Esophagus squamous epithelium (tissue), 5 donors: ENCODE data around the gene RPH3AL. TPM values are rescaled to one million over a fixed set of nuclear protein-coding genes. Genes with fewer than 3 reads are reported as not detected.
"Not testable (repeated sequence)": the region's sequence is repeated elsewhere in the genome, so short reads cannot be mapped to it uniquely, and the experiment has no call there.

Experiments
- DNase-seq: peaks from one replicate; lab custom pipeline; 2025; lab: John Stamatoyannopoulos, UW
- H3K27ac ChIP-seq, 4 donors: fragments of 200-600 bp; sonication (generic); one replicate each; pipeline ENCODE4 v1.5.1; 2016 to 2019; ENCODE audit warnings: mild to moderate bottlenecking in 1 of 4
- H3K27me3 ChIP-seq, 4 donors: fragments of 200-600 bp; sonication (generic); 1 replicate in 3 of 4; 2 replicates in 1 of 4; pipeline versions ENCODE4 v1.5.1 to v1.6.0; 2017 to 2021; ENCODE audit warnings: antibody characterized with exemption in 1 of 4
- H3K36me3 ChIP-seq, 3 donors: fragments of 200-600 bp; sonication (generic); one replicate each; pipeline ENCODE4 v1.5.1; 2016 to 2019
- H3K4me1 ChIP-seq, 3 donors: fragments of 200-600 bp; sonication (generic); one replicate each; pipeline ENCODE4 v1.5.1; 2017 to 2019
- H3K4me3 ChIP-seq, 4 donors: fragments of 200-600 bp; sonication (generic); 1 replicate in 3 of 4; 2 replicates in 1 of 4; pipeline ENCODE4 v1.5.1; 2016 to 2019; ENCODE audit warnings: mild to moderate bottlenecking in 2 of 4, moderate library complexity in 1 of 4
- H3K9me3 ChIP-seq, 3 donors: fragments of 200-600 bp; sonication (generic); one replicate each; pipeline ENCODE4 v1.5.1; 2016 to 2019
- CTCF ChIP-seq, 6 experiments: fragments of 450-650 bp in 4 of 6; fragments of 200-600 bp in 2 of 6; sonication (generic) in 2 of 6; IDR thresholded peaks; one replicate each; pipeline ENCODE4 v1.5.1; 2016 to 2019; ENCODE audit warnings: antibody characterized with exemption in 6 of 6, mild to moderate bottlenecking in 4 of 6, moderate library complexity in 4 of 6
- POLR2A ChIP-seq, 4 donors: fragments of 450-650 bp; IDR thresholded peaks; one replicate each; pipeline ENCODE4 v1.6.1; 2017; ENCODE audit warnings: antibody characterized with exemption in 4 of 4, mild to moderate bottlenecking in 4 of 4, moderate library complexity in 3 of 4
- WGBS, 2 donors: methylation state at CpG; one replicate each; pipeline ENCODE4 v1.1.5; 2018; 5-methylcytosine and 5-hydroxymethylcytosine counted together
- intact Hi-C: fragments of 100-400 bp; cut with DNase I; formaldehyde crosslinking; loops from one replicate; pipeline ENCODE4 v1.15.0; 2022
- total RNA-seq, 4 donors: library from RNA; depleted of rRNA; stranded (reverse); fragments of >200 nt; gene quantifications; one replicate each; pipeline ENCODE4 v1.1.0, GENCODE V29; 2016
- donor health status: DM: yes; HTN: yes; CAD: no.

Gene RPH3AL
- total RNA-seq, 4 donors from 2014 or later, result 5.2 to 18.3 (median 7.5) TPM

GRCh38 chr17:237406-237955, 115.1 kb downstream of the RPH3AL start:
- intact Hi-C loops, result no loop called here

GRCh38 chr17:236641-237405, 115.8 kb downstream of the RPH3AL start:
- Histone ChIP-seq H3K4me1 (peaks cover 0 to 17% (median 3%) of the 10 kb centered on the region in 3 donors), H3K27me3 (no peaks in the 10 kb centered on the region), H3K9me3 (no peaks in the 10 kb centered on the region), H3K4me3 (no peak overlapping the region), H3K27ac (no peak overlapping the region), H3K36me3 (no peaks in the 10 kb centered on the region)
- WGBS, 2 donors, result 84 to 92% methylated on average over 20 to 22 of the region's 34 CpGs
- intact Hi-C loops, result no loop called here
- TF ChIP-seq POLR2A (IDR thresholded peaks at IDR 0.05), result no peak
- DNase-seq, result no peak

More at GRCh38 chr17:237406-237955, 115.1 kb downstream of the RPH3AL start:
- TF ChIP-seq CTCF (IDR thresholded peaks at IDR 0.05) (no peak), POLR2A (IDR thresholded peaks at IDR 0.05) (no peak)
- no peaks in the 10 kb centered on the region for H3K9me3 ChIP-seq
- no peak for DNase-seq
- H3K27me3 ChIP-seq, result no peaks in the 10 kb centered on the region
- no peaks in the 10 kb centered on the region for H3K36me3 ChIP-seq
- WGBS, 2 donors, result 42 to 78% methylated on average over 2 to 3 of the region's 8 CpGs
- H3K4me3 ChIP-seq, result no peak overlapping the region
- no peak overlapping the region for H3K27ac ChIP-seq
- peaks cover 0 to 13% (median 0%) of the 10 kb centered on the region in 3 donors for H3K4me1 ChIP-seq

- Histone ChIP-seq H3K36me3 (no peaks in the 10 kb centered on the region), H3K9me3 (no peaks in the 10 kb centered on the region), H3K27ac (no peak overlapping the region), H3K4me1 (peaks cover 0 to 17% (median 5%) of the 10 kb centered on the region in 3 donors), H3K4me3 (no peak overlapping the region), H3K27me3 (no peaks in the 10 kb centered on the region)
- 91 to 95% methylated on average over 15 to 16 of the region's 26 CpGs for WGBS, 2 donors
- TF ChIP-seq CTCF (IDR thresholded peaks at IDR 0.05) (no peak), POLR2A (IDR thresholded peaks at IDR 0.05) (no peak)
- no peak for DNase-seq
- intact Hi-C loops, result no loop called here
These were observed 116.6 kb downstream of the RPH3AL start for GRCh38 chr17:235831-236640.

GRCh38 chr17:234994-235830, 117.4 kb downstream of the RPH3AL start:
- DNase-seq, intact Hi-C loops: not testable (repeated sequence)
- 82 to 85% methylated on average over 21 to 25 of the region's 48 CpGs for WGBS, 2 donors

GRCh38 chr17:234163-234993, 118.2 kb downstream of the RPH3AL start:
- Histone ChIP-seq H3K4me1 (peaks cover 3 to 22% (median 5%) of the 10 kb centered on the region in 3 donors), H3K4me3 (peak overlapping the region in 2 of 4 donors; percentile 18 to 49), H3K27ac (peak overlapping the region; percentile 54 to 86 (median 68))
- intact Hi-C loops, DNase-seq, H3K27me3 ChIP-seq, H3K36me3 ChIP-seq, H3K9me3 ChIP-seq: not testable (repeated sequence)
- 59 to 73% methylated on average over 5 to 11 of the region's 23 CpGs for WGBS, 2 donors

More at GRCh38 chr17:234994-235830, 117.4 kb downstream of the RPH3AL start:
- Histone ChIP-seq H3K4me3 (peak overlapping the region in 1 of 4 donors; percentile 49), H3K4me1 (peaks cover 0 to 17% (median 5%) of the 10 kb centered on the region in 3 donors), H3K27ac (peak overlapping the region; percentile 54 to 86 (median 68))
- H3K36me3 ChIP-seq, H3K27me3 ChIP-seq, H3K9me3 ChIP-seq: not testable (repeated sequence)
